ENCODE results near the gene LAMA2.

The LAMA2 gene

DNA sequence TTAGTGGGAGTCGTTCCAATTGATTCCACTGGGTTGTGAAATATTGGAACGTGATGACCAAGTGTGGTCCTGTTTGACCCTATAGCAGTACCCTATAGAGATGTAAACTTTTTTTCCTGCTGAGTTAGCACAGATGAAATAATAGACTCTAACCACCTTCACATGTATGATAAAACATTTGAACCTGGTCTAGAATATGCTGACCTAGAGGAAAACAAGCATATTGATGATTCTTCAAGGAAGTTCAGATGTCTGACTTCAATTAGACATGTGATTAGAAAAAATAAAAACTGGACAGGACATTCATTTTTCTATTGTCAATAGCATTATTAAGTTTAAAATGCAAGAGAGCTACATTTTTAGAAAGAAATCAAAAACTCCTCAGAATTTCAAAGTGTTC, 424.9 kb downstream of the LAMA2 start:
- TF ChIP-seq, protein P1, sequence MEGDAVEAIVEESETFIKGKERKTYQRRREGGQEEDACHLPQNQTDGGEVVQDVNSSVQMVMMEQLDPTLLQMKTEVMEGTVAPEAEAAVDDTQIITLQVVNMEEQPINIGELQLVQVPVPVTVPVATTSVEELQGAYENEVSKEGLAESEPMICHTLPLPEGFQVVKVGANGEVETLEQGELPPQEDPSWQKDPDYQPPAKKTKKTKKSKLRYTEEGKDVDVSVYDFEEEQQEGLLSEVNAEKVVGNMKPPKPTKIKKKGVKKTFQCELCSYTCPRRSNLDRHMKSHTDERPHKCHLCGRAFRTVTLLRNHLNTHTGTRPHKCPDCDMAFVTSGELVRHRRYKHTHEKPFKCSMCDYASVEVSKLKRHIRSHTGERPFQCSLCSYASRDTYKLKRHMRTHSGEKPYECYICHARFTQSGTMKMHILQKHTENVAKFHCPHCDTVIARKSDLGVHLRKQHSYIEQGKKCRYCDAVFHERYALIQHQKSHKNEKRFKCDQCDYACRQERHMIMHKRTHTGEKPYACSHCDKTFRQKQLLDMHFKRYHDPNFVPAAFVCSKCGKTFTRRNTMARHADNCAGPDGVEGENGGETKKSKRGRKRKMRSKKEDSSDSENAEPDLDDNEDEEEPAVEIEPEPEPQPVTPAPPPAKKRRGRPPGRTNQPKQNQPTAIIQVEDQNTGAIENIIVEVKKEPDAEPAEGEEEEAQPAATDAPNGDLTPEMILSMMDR (IDR thresholded peaks at IDR 0.05; ENCODE audit: extremely low read depth, insufficient read depth, missing control alignments): no peak
- in situ Hi-C loops (cut with MboI; ENCODE audit: low pct_unique_long_range_greater_than_20kb, low sequenced_read_pairs, unreplicated experiment): no loop called here
- no peak for DNase-seq (ENCODE audit: low spot score)

DNA sequence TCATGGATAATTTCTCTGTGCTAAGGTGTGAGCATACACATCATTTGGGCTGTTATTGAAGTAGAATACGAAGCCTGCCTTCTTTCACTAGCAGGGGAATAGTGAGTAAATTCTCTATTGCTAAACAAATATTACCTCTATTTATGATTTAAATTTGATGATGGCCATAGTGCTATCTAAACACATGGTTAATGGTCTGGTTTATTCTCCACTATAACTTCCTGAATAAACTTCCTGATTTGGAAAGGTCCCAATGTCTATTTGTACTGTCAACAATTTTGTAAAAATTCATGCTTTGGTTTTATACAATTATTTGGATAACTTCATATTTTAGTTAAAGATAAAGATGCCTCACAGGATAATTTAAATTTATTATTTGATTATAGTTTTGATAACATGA, 426.2 kb downstream of the LAMA2 start:
- in situ Hi-C loops (cut with MboI; ENCODE audit: low pct_unique_long_range_greater_than_20kb, low sequenced_read_pairs, unreplicated experiment): no loop called here
- TF ChIP-seq, protein P1 (IDR thresholded peaks at IDR 0.05; ENCODE audit: extremely low read depth, insufficient read depth, missing control alignments): no peak
- DNase-seq (ENCODE audit: low spot score): no peak

DNA sequence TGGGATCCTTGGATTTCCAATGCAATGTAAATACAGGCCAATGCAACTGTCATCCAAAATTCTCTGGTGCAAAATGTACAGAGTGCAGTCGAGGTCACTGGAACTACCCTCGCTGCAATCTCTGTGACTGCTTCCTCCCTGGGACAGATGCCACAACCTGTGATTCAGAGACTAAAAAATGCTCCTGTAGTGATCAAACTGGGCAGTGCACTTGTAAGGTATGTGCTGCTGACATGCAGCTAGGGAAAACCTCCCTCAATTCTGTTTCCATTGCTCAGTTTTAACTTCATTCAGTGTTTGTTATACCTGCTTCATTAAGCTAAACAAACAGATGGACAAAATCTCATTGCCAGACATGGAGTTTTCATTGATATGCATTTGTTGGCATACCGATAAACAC, 429.9 kb downstream of the LAMA2 start:
- TF ChIP-seq, protein P1 (IDR thresholded peaks at IDR 0.05; ENCODE audit: extremely low read depth, insufficient read depth, missing control alignments): no peak
- DNase-seq (ENCODE audit: low spot score): no peak
- in situ Hi-C loops (cut with MboI; ENCODE audit: low pct_unique_long_range_greater_than_20kb, low sequenced_read_pairs, unreplicated experiment): no loop called here

DNA sequence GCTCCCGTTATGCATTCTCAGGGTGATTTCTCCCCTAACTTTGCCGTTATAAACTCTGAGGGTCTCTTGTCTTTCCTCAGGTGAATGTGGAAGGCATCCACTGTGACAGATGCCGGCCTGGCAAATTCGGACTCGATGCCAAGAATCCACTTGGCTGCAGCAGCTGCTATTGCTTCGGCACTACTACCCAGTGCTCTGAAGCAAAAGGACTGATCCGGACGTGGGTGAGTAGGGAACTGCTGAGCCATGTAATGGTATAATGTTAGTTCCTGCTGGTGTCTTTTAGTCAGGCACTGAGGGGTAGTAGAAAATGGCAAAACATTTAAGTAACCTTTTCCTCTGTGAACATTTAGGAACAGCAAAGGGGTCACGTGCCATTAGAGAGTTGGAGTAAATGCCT, 431.6 kb downstream of the LAMA2 start:
- in situ Hi-C loops (cut with MboI; ENCODE audit: low pct_unique_long_range_greater_than_20kb, low sequenced_read_pairs, unreplicated experiment): no loop called here
- no peak for DNase-seq (ENCODE audit: low spot score)
- TF ChIP-seq, protein P1 (IDR thresholded peaks at IDR 0.05; ENCODE audit: extremely low read depth, insufficient read depth, missing control alignments): no peak

DNA sequence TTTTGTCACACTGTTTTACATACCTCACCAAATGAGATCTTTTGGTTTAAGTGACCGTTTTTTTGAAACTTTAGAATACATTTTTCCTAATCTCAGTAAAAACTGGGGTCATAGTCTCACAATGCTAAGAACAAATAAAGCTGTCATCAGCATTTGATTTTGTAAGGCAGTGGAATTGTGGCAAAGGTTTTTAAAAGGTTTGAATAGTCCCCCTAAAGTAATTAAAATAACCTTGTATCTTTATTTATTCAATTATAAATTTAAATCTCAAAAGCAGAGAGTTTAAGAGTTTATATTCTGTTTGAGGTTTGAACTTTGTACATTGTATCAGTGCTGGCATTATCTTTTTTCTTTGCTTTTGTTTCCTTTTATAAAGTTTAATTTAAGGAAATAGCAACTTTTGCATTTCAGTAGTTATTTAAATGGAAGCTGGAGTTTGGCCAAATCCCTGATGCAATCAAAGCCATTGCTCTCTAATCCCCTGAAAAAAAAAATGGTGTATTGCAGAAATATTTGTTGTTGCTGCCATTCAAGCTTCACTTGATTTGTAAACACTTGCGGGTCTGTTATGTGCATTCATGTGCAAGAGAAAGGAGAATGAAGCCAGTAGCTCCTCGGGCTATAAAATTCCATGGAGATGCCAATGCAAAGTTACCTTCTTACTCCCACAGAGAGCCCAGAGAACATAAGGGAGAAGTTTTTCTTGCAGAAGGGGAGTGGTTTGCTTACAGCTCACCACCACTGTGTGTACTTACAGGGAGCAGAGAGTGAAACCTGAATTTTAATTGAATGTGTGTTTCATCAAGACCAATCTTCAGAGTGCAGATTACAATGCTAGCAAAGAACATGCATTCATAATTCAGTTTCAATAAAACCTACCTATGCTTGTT, 435.2 kb downstream of the LAMA2 start:
- TF ChIP-seq, protein P1 (IDR thresholded peaks at IDR 0.05; ENCODE audit: extremely low read depth, insufficient read depth, missing control alignments): no peak
- in situ Hi-C loops (cut with MboI; ENCODE audit: low pct_unique_long_range_greater_than_20kb, low sequenced_read_pairs, unreplicated experiment): no loop called here
- DNase-seq (ENCODE audit: low spot score): no peak

DNA sequence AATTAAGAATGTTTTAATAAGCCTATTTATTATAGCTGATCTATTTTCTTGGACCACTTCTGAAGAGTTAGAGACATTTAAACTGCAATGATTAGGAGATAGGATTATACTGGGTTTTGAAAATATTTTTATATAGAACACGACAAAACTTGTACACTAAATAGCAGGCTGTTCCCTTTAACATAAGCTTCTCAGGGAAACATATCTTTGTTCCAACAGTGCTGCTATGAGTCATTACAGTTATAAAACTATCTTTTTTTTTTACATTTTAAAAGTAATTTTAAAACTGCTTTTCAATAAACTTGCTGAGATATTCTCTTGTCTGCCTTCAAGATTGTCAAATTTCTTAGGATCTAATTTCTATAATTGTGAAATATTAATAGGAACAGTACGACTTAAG, 438.0 kb downstream of the LAMA2 start:
- no peak for DNase-seq (ENCODE audit: low spot score)
- TF ChIP-seq, protein P1 (IDR thresholded peaks at IDR 0.05; ENCODE audit: extremely low read depth, insufficient read depth, missing control alignments): no peak
- in situ Hi-C loops (cut with MboI; ENCODE audit: low pct_unique_long_range_greater_than_20kb, low sequenced_read_pairs, unreplicated experiment): no loop called here
